ENCODE measurements around the gene MYH9. TPM values are rescaled to one million over a fixed set of nuclear protein-coding genes. Genes with fewer than 3 reads are reported as not detected.

The MYH9 gene
- total and polyA plus RNA-seq, 2 donors (not counting 1 experiment from before 2014, with no cell fraction given): 108 to 554 TPM

DNA sequence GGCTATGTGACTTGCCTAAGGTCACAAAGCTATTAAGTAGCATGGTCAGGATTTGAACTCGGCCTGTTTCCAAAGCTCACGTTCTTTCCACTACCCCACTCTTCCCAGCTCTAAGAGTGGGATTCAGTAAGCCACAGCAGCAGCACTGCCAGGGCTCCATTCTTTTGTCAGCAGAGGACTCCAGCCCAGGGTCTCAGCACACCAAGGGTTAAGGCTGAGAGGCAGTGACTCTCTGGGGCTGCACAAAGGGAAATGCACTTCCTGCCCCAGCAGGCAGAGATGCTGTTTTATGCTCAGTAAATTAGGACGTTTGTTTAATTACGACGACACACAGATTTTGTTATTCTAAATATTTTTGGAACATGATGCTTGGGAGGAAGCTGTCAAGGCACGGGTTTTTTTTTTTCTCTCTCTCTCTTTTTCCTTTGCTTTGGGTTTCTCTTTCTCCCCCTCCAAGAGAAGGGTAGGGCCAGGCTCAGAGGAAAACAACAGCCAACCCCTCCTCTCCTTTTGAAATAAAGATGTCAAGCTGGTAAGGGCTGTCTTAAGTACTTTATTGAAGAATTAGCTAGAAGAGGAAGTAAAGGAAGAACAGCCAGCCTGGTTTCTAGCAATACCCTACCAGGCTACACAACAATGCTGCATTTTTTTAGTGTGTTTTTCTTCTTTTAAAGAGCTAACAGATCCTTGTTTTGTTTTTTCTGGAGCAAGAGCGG, 2.8 kb downstream of the MYH9 start:
- intact Hi-C loops (cut with micrococcal nuclease): loop anchor here (1.0 to 5.0 kb wide), 4 partner anchors 8 to 142 kb away; partner anchors contain the start of gene EIF3D
- H3K36me3 ChIP-seq (replicated peaks in 1 of 2; ENCODE audit: control extremely low read depth in 1 of 2, control insufficient read depth in 1 of 2, extremely low read depth in 1 of 2, insufficient read depth in 2 of 2, low read length in 1 of 2): peaks cover 2 to 25% of the 10 kb centered on the region in 2 experiments
- 33% methylated on average over 1 of the region's 7 CpGs for WGBS (ENCODE audit: insufficient coverage)
- DNase-seq (peak; percentile 69), ATAC-seq (ENCODE audit: low read depth) (no peak)
- TF ChIP-seq CTCF (IDR thresholded peaks at IDR 0.05) (no peak), EZH2 (IDR thresholded peaks at IDR 0.05; ENCODE audit: borderline replicate concordance, insufficient read depth, low read depth, low read length, poor library complexity, severe bottlenecking) (no peak)
- Mint-ChIP-seq H3K27ac (peak overlapping the region; percentile 89), H3K27me3 (no peaks in the 10 kb centered on the region), H3K4me1 (peaks cover 65% of the 10 kb centered on the region), H3K4me3 (peak overlapping the region; percentile 98), H3K9me3 (ENCODE audit: insufficient read depth) (no peaks in the 10 kb centered on the region)
- H3K4me1 ChIP-seq (ENCODE audit: control insufficient read depth in 2 of 2, insufficient read depth in 2 of 2, low read length in 2 of 2): peaks cover 66 to 75% of the 10 kb centered on the region in 2 donors
- H3K79me2 ChIP-seq (ENCODE audit: control insufficient read depth, insufficient read depth, low read length): peaks cover 92% of the 10 kb centered on the region
- ChIA-PET CTCF (interaction anchor here (0.6 to 1.9 kb wide), 21 partner anchors 8 to 225 kb away, joined by 3 to 20 read pairs (median 4); partner anchors contain the start of gene APOL3), POLR2A (interaction anchor here (0.5 to 2.5 kb wide), 7 partner anchors 10 to 170 kb away, joined by 3 to 11 read pairs (median 5); no protein-coding TSS in a partner anchor)
- H4K20me1 ChIP-seq (ENCODE audit: control insufficient read depth, insufficient read depth, low read length, poor library complexity, severe bottlenecking): peaks cover 58% of the 10 kb centered on the region
- no peak overlapping the region for H2AFZ ChIP-seq (ENCODE audit: insufficient read depth, low read depth, low read length, poor library complexity, severe bottlenecking)
- peak overlapping the region; percentile 92 for H3K4me2 ChIP-seq (replicated peaks; ENCODE audit: low read depth, low read length, poor library complexity, severe bottlenecking)
- peak overlapping the region; percentile 67 to 95 (median 87) for H3K4me3 ChIP-seq (ENCODE audit: control extremely low read depth in 1 of 5, extremely low read depth in 1 of 5, insufficient read depth in 1 of 5, low read depth in 2 of 5, low read length in 4 of 5)
- H3K27me3 ChIP-seq (replicated peaks in 1 of 4; ENCODE audit: control extremely low read depth in 1 of 4, control insufficient read depth in 3 of 4, insufficient read depth in 4 of 4, low read length in 3 of 4): no peaks in the 10 kb centered on the region
- H3K9me3 ChIP-seq (ENCODE audit: control extremely low read depth in 1 of 3, control insufficient read depth in 2 of 3, insufficient read depth in 1 of 3, low read length in 2 of 3): no peaks in the 10 kb centered on the region
- peak overlapping the region; percentile 79 to 93 for H3K27ac ChIP-seq (ENCODE audit: low read length in 2 of 2)
- peak overlapping the region; percentile 82 for H3K9ac ChIP-seq (ENCODE audit: low read length)

DNA sequence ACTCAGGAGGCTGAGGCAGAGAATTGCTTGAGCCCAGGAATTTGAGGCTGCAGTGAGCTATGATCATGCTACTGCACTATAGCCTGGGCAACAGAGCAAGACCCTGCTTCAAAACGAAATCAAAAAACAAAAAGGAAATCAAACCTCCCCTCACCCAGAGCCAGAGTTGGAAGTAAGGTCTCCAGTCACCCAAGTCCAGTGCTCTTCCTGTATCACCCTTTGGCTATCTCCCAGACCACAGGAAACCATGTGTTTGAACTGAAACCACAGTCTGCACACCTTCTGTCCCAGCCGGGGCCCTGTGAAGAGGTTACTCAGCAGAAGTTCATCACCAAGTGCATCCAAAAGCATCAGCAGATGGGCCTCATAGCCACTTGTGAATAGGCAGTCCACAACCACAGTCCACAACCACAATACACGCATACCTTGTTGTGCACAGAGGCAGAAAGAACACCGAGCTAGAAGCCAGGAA, 4.6 kb downstream of the MYH9 start:
- CTCF ChIA-PET: interaction anchor here (0.7 to 1.6 kb wide), 3 partner anchors 7 to 51 kb away, joined by 3 to 5 read pairs (median 3); no protein-coding TSS in a partner anchor
- Histone ChIP-seq H3K27ac (ENCODE audit: low read length in 2 of 2) (peak overlapping the region; percentile 49 to 66), H3K79me2 (ENCODE audit: control insufficient read depth, insufficient read depth, low read length) (peaks cover 97% of the 10 kb centered on the region), H3K36me3 (replicated peaks in 1 of 2; ENCODE audit: control extremely low read depth in 1 of 2, control insufficient read depth in 1 of 2, extremely low read depth in 1 of 2, insufficient read depth in 2 of 2, low read length in 1 of 2) (peaks cover 2 to 26% of the 10 kb centered on the region in 2 experiments), H3K4me2 (replicated peaks; ENCODE audit: low read depth, low read length, poor library complexity, severe bottlenecking) (peak overlapping the region; percentile 56), H2AFZ (ENCODE audit: insufficient read depth, low read depth, low read length, poor library complexity, severe bottlenecking) (no peak overlapping the region), H3K9ac (ENCODE audit: low read length) (peak overlapping the region; percentile 29), H3K4me1 (ENCODE audit: control insufficient read depth in 2 of 2, insufficient read depth in 2 of 2, low read length in 2 of 2) (peaks cover 75 to 83% of the 10 kb centered on the region in 2 donors), H3K4me3 (ENCODE audit: control extremely low read depth in 1 of 5, extremely low read depth in 1 of 5, insufficient read depth in 1 of 5, low read depth in 2 of 5, low read length in 4 of 5) (peak overlapping the region in 1 of 5 experiments; percentile 31), H4K20me1 (ENCODE audit: control insufficient read depth, insufficient read depth, low read length, poor library complexity, severe bottlenecking) (peaks cover 58% of the 10 kb centered on the region), H3K27me3 (replicated peaks in 1 of 4; ENCODE audit: control extremely low read depth in 1 of 4, control insufficient read depth in 3 of 4, insufficient read depth in 4 of 4, low read length in 3 of 4) (no peaks in the 10 kb centered on the region), H3K9me3 (ENCODE audit: control extremely low read depth in 1 of 3, control insufficient read depth in 2 of 3, insufficient read depth in 1 of 3, low read length in 2 of 3) (no peaks in the 10 kb centered on the region)
- H3K27ac Mint-ChIP-seq: peak overlapping the region; percentile 89
- H3K9me3 Mint-ChIP-seq (ENCODE audit: insufficient read depth): no peaks in the 10 kb centered on the region
- H3K27me3 Mint-ChIP-seq: no peaks in the 10 kb centered on the region
- intact Hi-C loops (cut with micrococcal nuclease): no loop called here
- DNase-seq (peak; percentile 55), ATAC-seq (ENCODE audit: low read depth) (no peak)
- H3K4me3 Mint-ChIP-seq: peak overlapping the region; percentile 79
- WGBS (ENCODE audit: insufficient coverage): 0% methylated on average over 1 of the region's 4 CpGs
- TF ChIP-seq CTCF (IDR thresholded peaks at IDR 0.05): no peak
- no peak for TF ChIP-seq EZH2 (IDR thresholded peaks at IDR 0.05; ENCODE audit: borderline replicate concordance, insufficient read depth, low read depth, low read length, poor library complexity, severe bottlenecking)
- POLR2A ChIA-PET: interaction anchor here (1.3 to 1.6 kb wide), 2 partner anchors 13 to 69 kb away, joined by 3 to 8 read pairs; no protein-coding TSS in a partner anchor
- H3K4me1 Mint-ChIP-seq: peaks cover 73% of the 10 kb centered on the region
